ENCODE measurements around the gene GLIS1.

The GLIS1 gene

GRCh38 chr1:53694718-53695091, 44.3 kb downstream of the GLIS1 start:
- Histone ChIP-seq H4K20me1 (ENCODE audit: control insufficient read depth, insufficient read depth, low read depth, low read length) (no peaks in the 10 kb centered on the region), H3K27ac (ENCODE audit: low read depth, low read length) (no peak overlapping the region), H3K36me3 (ENCODE audit: control insufficient read depth, low read length) (no peaks in the 10 kb centered on the region), H3K4me3 (ENCODE audit: low read length) (no peak overlapping the region), H3K27me3 (ENCODE audit: control insufficient read depth, low read length) (no peaks in the 10 kb centered on the region), H3K9me2 (replicated peaks; ENCODE audit: control insufficient read depth, low read length) (no peaks in the 10 kb centered on the region), H3K4me2 (ENCODE audit: low read length) (no peak overlapping the region), H3K9me3 (ENCODE audit: control insufficient read depth, insufficient read depth, low read length) (no peaks in the 10 kb centered on the region), H3K4me1 (ENCODE audit: control insufficient read depth, low read length) (no peaks in the 10 kb centered on the region), H3F3A (ENCODE audit: control insufficient read depth, insufficient read depth) (no peaks in the 10 kb centered on the region), H3K79me2 (ENCODE audit: control insufficient read depth, low read length) (no peaks in the 10 kb centered on the region)
- TF ChIP-seq CTCF (IDR thresholded peaks at IDR 0.05; ENCODE audit: low read depth, low read length, poor library complexity, severe bottlenecking) (no peak), EZH2phosphoT487 (IDR thresholded peaks at IDR 0.05; ENCODE audit: borderline replicate concordance, low read length) (no peak)

GRCh38 chr1:53693773-53694717, 44.9 kb downstream of the GLIS1 start:
- no peak overlapping the region for H3K4me3 ChIP-seq (ENCODE audit: low read length)
- H3K36me3 ChIP-seq (ENCODE audit: control insufficient read depth, low read length) = no peaks in the 10 kb centered on the region
- H3K9me2 ChIP-seq (replicated peaks; ENCODE audit: control insufficient read depth, low read length) = no peaks in the 10 kb centered on the region
- H3K4me2 ChIP-seq (ENCODE audit: low read length) = no peak overlapping the region
- H3K9me3 ChIP-seq (ENCODE audit: control insufficient read depth, insufficient read depth, low read length) = no peaks in the 10 kb centered on the region
- no peaks in the 10 kb centered on the region for H3K4me1 ChIP-seq (ENCODE audit: control insufficient read depth, low read length)
- H3K27ac ChIP-seq (ENCODE audit: low read depth, low read length) = no peak overlapping the region
- no peaks in the 10 kb centered on the region for H3K79me2 ChIP-seq (ENCODE audit: control insufficient read depth, low read length)
- TF ChIP-seq EZH2phosphoT487 (IDR thresholded peaks at IDR 0.05; ENCODE audit: borderline replicate concordance, low read length) = no peak
- no peak for TF ChIP-seq CTCF (IDR thresholded peaks at IDR 0.05; ENCODE audit: low read depth, low read length, poor library complexity, severe bottlenecking)
- H3F3A ChIP-seq (ENCODE audit: control insufficient read depth, insufficient read depth) = no peaks in the 10 kb centered on the region
- H4K20me1 ChIP-seq (ENCODE audit: control insufficient read depth, insufficient read depth, low read depth, low read length) = no peaks in the 10 kb centered on the region
- no peaks in the 10 kb centered on the region for H3K27me3 ChIP-seq (ENCODE audit: control insufficient read depth, low read length)

GRCh38 chr1:53693339-53693738, 45.6 kb downstream of the GLIS1 start:
- no peaks in the 10 kb centered on the region for H3K9me2 ChIP-seq (replicated peaks; ENCODE audit: control insufficient read depth, low read length)
- H3K27ac ChIP-seq (ENCODE audit: low read depth, low read length) = no peak overlapping the region
- no peak overlapping the region for H3K4me2 ChIP-seq (ENCODE audit: low read length)
- H3K4me3 ChIP-seq (ENCODE audit: low read length) = no peak overlapping the region
- no peaks in the 10 kb centered on the region for H3F3A ChIP-seq (ENCODE audit: control insufficient read depth, insufficient read depth)
- H3K9me3 ChIP-seq (ENCODE audit: control insufficient read depth, insufficient read depth, low read length) = no peaks in the 10 kb centered on the region
- no peaks in the 10 kb centered on the region for H3K4me1 ChIP-seq (ENCODE audit: control insufficient read depth, low read length)
- H4K20me1 ChIP-seq (ENCODE audit: control insufficient read depth, insufficient read depth, low read depth, low read length) = no peaks in the 10 kb centered on the region
- no peaks in the 10 kb centered on the region for H3K27me3 ChIP-seq (ENCODE audit: control insufficient read depth, low read length)
- H3K36me3 ChIP-seq (ENCODE audit: control insufficient read depth, low read length) = no peaks in the 10 kb centered on the region
- H3K79me2 ChIP-seq (ENCODE audit: control insufficient read depth, low read length) = no peaks in the 10 kb centered on the region
- no peak for TF ChIP-seq EZH2phosphoT487 (IDR thresholded peaks at IDR 0.05; ENCODE audit: borderline replicate concordance, low read length)

- Histone ChIP-seq H3K27me3 (ENCODE audit: control insufficient read depth, low read length) (no peaks in the 10 kb centered on the region), H3K9me2 (replicated peaks; ENCODE audit: control insufficient read depth, low read length) (no peaks in the 10 kb centered on the region), H3K4me2 (ENCODE audit: low read length) (no peak overlapping the region), H3K9me3 (ENCODE audit: control insufficient read depth, insufficient read depth, low read length) (no peaks in the 10 kb centered on the region), H3K79me2 (ENCODE audit: control insufficient read depth, low read length) (no peaks in the 10 kb centered on the region), H3K4me1 (ENCODE audit: control insufficient read depth, low read length) (no peaks in the 10 kb centered on the region), H3K4me3 (ENCODE audit: low read length) (no peak overlapping the region), H3K36me3 (ENCODE audit: control insufficient read depth, low read length) (no peaks in the 10 kb centered on the region), H3K27ac (ENCODE audit: low read depth, low read length) (no peak overlapping the region), H3F3A (ENCODE audit: control insufficient read depth, insufficient read depth) (no peaks in the 10 kb centered on the region), H4K20me1 (ENCODE audit: control insufficient read depth, insufficient read depth, low read depth, low read length) (no peaks in the 10 kb centered on the region)
- TF ChIP-seq EZH2phosphoT487 (IDR thresholded peaks at IDR 0.05; ENCODE audit: borderline replicate concordance, low read length) (no peak), CTCF (IDR thresholded peaks at IDR 0.05; ENCODE audit: low read depth, low read length, poor library complexity, severe bottlenecking) (no peak)
These were observed 47.6 kb downstream of the GLIS1 start for GRCh38 chr1:53691326-53691725.

Data from DOHH2 (cell line).